Fibroblast of lung (primary cell): Measurements from ENCODE around the gene EIF2S1. TPM values are rescaled to one million over a fixed set of nuclear protein-coding genes. Genes with fewer than 3 reads are reported as not detected.
"Not testable (repeated sequence)": the region's sequence is repeated elsewhere in the genome, so short reads cannot be mapped to it uniquely, and the experiment has no call there.

Source experiments
- DNase-seq, 2 donors: peaks; one replicate each; pipeline versions ENCODE4 v3.0.0 to v3.0.0-alpha.2; 2010; ENCODE audit warnings: low read depth in 2 of 2
- H2AFZ ChIP-seq: 2 replicates; pipeline ENCODE4 v1.5.1; 2012; ENCODE audit warnings: low read length, control low read depth, inconsistent platforms
- H3K27ac ChIP-seq: 2 replicates; pipeline ENCODE4 v1.5.1; 2011; ENCODE audit warnings: low read length, control low read depth; ENCODE audit not compliant: insufficient read depth
- H3K27me3 ChIP-seq: 2 replicates; pipeline ENCODE4 v1.5.1; 2011; ENCODE audit warnings: mild to moderate bottlenecking, low read length; ENCODE audit not compliant: control insufficient read depth, insufficient read depth
- H3K36me3 ChIP-seq: 2 replicates; pipeline ENCODE4 v1.5.1; 2011; ENCODE audit warnings: low read length; ENCODE audit not compliant: control insufficient read depth, insufficient read depth
- H3K4me1 ChIP-seq: 2 replicates; pipeline ENCODE4 v1.5.1; 2011; ENCODE audit warnings: low read length; ENCODE audit not compliant: control insufficient read depth, insufficient read depth; ENCODE audit errors: extremely low read depth
- H3K4me2 ChIP-seq: 2 replicates; pipeline ENCODE4 v1.5.1; 2011; ENCODE audit warnings: low read length, control low read depth; ENCODE audit not compliant: insufficient read depth; ENCODE audit errors: extremely low read depth
- H3K4me3 ChIP-seq, 4 experiments: fragments of 200-600 bp in 1 of 4; sonication (generic) in 1 of 4; replicated peaks in 1 of 4; 2 replicates each; pipeline ENCODE4 v1.5.1; 2011 to 2016; ENCODE audit warnings: low read length in 4 of 4, low read depth in 3 of 4, mild to moderate bottlenecking in 3 of 4, control low read depth in 2 of 4, inconsistent platforms in 1 of 4, mixed read lengths in 1 of 4; ENCODE audit not compliant: insufficient read depth in 1 of 4; ENCODE audit errors: control extremely low read depth in 1 of 4
- H3K79me2 ChIP-seq: 2 replicates; pipeline ENCODE4 v1.5.1; 2012; ENCODE audit warnings: mild to moderate bottlenecking, low read length, inconsistent platforms; ENCODE audit not compliant: control insufficient read depth, insufficient read depth
- H3K9ac ChIP-seq: 2 replicates; pipeline ENCODE4 v1.5.1; 2011; ENCODE audit warnings: mild to moderate bottlenecking, low read length, control low read depth; ENCODE audit not compliant: insufficient read depth
- H3K9me3 ChIP-seq: 2 replicates; pipeline ENCODE4 v1.5.1; 2012; ENCODE audit warnings: low read depth, low read length; ENCODE audit not compliant: control insufficient read depth, insufficient read depth
- H4K20me1 ChIP-seq: 2 replicates; pipeline ENCODE4 v1.5.1; 2011; ENCODE audit warnings: low read length; ENCODE audit not compliant: control insufficient read depth, insufficient read depth; ENCODE audit errors: extremely low read depth
- EZH2 ChIP-seq: IDR thresholded peaks from 2 replicates; pipeline ENCODE4 v1.5.1; 2012; ENCODE audit warnings: low read length, control low read depth, mild to moderate bottlenecking; ENCODE audit errors: missing control alignments
- polyA plus RNA-seq, 2 donors: library from polyadenylated mRNA; depleted of rRNA in 1 of 2; stranded (reverse) in 1 of 2; unstranded in 1 of 2; fragments of >200 nt; gene quantifications; 2 replicates each; pipeline ENCODE4 v1.2.1, GENCODE V29; 2011 to 2012; ENCODE audit warnings: missing spikeins in 1 of 2
- total RNA-seq: library from RNA; depleted of rRNA; stranded (reverse); fragments of >200 nt; gene quantifications from 2 replicates; pipeline ENCODE4 v1.2.1, GENCODE V29; 2014
- TF ChIP-seq, protein P1 (sequence below), 2 donors: IDR thresholded peaks in 1 of 2; conservative IDR thresholded peaks in 1 of 2; 1 replicate in 1 of 2; 2 replicates in 1 of 2; pipeline ENCODE4 v1.5.1; 2011 to 2012; ENCODE audit warnings: low read length in 2 of 2, control low read depth in 1 of 2, inconsistent platforms in 1 of 2, low read depth in 1 of 2, mild to moderate bottlenecking in 1 of 2

EIF2S1 gene
- total and polyA plus RNA-seq, 2 donors (not counting 1 experiment from before 2014, with no cell fraction given) = 180 to 182 TPM

- peak overlapping the region; percentile 57 for H2AFZ ChIP-seq
- peaks cover 6% of the 10 kb centered on the region for H3K4me1 ChIP-seq
- no peak overlapping the region for H3K4me3 ChIP-seq
- H3K9ac ChIP-seq = no peak overlapping the region
- no peaks in the 10 kb centered on the region for H3K79me2 ChIP-seq
- no peak overlapping the region for H3K27ac ChIP-seq
- no peaks in the 10 kb centered on the region for H3K36me3 ChIP-seq
- H4K20me1 ChIP-seq = no peaks in the 10 kb centered on the region
- TF ChIP-seq, protein P1, sequence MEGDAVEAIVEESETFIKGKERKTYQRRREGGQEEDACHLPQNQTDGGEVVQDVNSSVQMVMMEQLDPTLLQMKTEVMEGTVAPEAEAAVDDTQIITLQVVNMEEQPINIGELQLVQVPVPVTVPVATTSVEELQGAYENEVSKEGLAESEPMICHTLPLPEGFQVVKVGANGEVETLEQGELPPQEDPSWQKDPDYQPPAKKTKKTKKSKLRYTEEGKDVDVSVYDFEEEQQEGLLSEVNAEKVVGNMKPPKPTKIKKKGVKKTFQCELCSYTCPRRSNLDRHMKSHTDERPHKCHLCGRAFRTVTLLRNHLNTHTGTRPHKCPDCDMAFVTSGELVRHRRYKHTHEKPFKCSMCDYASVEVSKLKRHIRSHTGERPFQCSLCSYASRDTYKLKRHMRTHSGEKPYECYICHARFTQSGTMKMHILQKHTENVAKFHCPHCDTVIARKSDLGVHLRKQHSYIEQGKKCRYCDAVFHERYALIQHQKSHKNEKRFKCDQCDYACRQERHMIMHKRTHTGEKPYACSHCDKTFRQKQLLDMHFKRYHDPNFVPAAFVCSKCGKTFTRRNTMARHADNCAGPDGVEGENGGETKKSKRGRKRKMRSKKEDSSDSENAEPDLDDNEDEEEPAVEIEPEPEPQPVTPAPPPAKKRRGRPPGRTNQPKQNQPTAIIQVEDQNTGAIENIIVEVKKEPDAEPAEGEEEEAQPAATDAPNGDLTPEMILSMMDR (conservative IDR thresholded peaks at IDR 0.05 in 1 of 2, IDR thresholded peaks at IDR 0.05 in 1 of 2; ENCODE audit: low read depth in 1 of 2, low read length in 2 of 2) = no peak
- peak overlapping the region; percentile 66 for H3K4me2 ChIP-seq
- H3K27me3 ChIP-seq = no peaks in the 10 kb centered on the region
- DNase-seq = peak; percentile 34 to 85
- no peaks in the 10 kb centered on the region for H3K9me3 ChIP-seq
Measured at GRCh38 chr14:67413806-67414769, 54.0 kb downstream of the EIF2S1 start.

- H3K9ac ChIP-seq, H2AFZ ChIP-seq, H3K27me3 ChIP-seq, H3K4me3 ChIP-seq, DNase-seq, H3K9me3 ChIP-seq, H3K4me2 ChIP-seq, H3K27ac ChIP-seq, H4K20me1 ChIP-seq, H3K4me1 ChIP-seq, H3K79me2 ChIP-seq, H3K36me3 ChIP-seq: not testable (repeated sequence)
Measured at GRCh38 chr14:67415610-67416009, 55.5 kb downstream of the EIF2S1 start.

DNA sequence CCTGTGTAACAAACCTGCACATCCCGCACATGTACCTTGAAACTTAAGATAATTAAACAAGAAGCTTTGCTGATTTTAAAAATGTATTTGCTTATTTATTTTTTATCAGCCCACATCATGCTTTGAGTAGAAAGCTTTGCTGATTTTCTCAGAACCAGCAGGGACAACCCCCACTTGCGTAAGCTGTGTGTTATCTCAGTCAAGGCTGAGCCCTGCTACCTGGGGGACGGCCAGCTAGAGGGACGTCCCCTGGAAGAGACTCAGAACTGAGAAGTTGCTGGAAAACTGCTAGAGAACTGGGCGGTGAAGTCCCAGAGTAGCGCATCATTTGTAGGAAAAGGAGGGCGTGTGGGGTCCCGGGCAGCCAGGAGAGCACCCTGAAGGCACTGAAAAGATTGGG is 56.0 kb downstream of the EIF2S1 start:
- Histone ChIP-seq H2AFZ (no peak overlapping the region), H3K4me1 (peaks cover 6% of the 10 kb centered on the region), H4K20me1 (no peaks in the 10 kb centered on the region), H3K9ac (no peak overlapping the region), H3K27ac (no peak overlapping the region), H3K4me3 (no peak overlapping the region), H3K79me2 (no peaks in the 10 kb centered on the region), H3K9me3 (no peaks in the 10 kb centered on the region), H3K36me3 (no peaks in the 10 kb centered on the region), H3K4me2 (no peak overlapping the region), H3K27me3 (no peaks in the 10 kb centered on the region)
- TF ChIP-seq, protein P1 (conservative IDR thresholded peaks at IDR 0.05 in 1 of 2, IDR thresholded peaks at IDR 0.05 in 1 of 2; ENCODE audit: low read depth in 1 of 2, low read length in 2 of 2) = no peak
- TF ChIP-seq EZH2 = no peak
- no peak for DNase-seq
